ENCODE measurements around the gene RAP1GAP2. TPM values are rescaled to one million over a fixed set of nuclear protein-coding genes. Genes with fewer than 3 reads are reported as not detected.
A peak's percentile ranks its signal among the peaks of the same experiment; 100 is the strongest.

Gene RAP1GAP2
- polyA plus RNA-seq, 3 donors = 1.5 to 48.4 (median 6.1) TPM

- Histone ChIP-seq H3K9ac (ENCODE audit: insufficient read depth, low read length, poor library complexity, severe bottlenecking) (no peak overlapping the region), H3K79me2 (ENCODE audit: insufficient read depth, low read length) (peaks cover 41% of the 10 kb centered on the region), H3K36me3 (replicated peaks in 1 of 2; ENCODE audit: control insufficient read depth in 1 of 2, insufficient read depth in 2 of 2, low read length in 2 of 2) (peaks cover 51 to 72% of the 10 kb centered on the region in 2 donors), H3K27me3 (ENCODE audit: control insufficient read depth in 2 of 2, insufficient read depth in 2 of 2, low read length in 2 of 2) (no peaks in the 10 kb centered on the region), H3K9me3 (replicated peaks in 1 of 2; ENCODE audit: control insufficient read depth in 1 of 2, insufficient read depth in 1 of 2, low read length in 2 of 2) (peaks cover 0 to 5% of the 10 kb centered on the region in 2 donors), H2AFZ (ENCODE audit: insufficient read depth, low read depth, low read length, poor library complexity, severe bottlenecking) (no peak overlapping the region), H3K4me1 (ENCODE audit: control insufficient read depth in 1 of 2, insufficient read depth in 2 of 2, low read length in 2 of 2) (no peaks in the 10 kb centered on the region), H3K4me3 (replicated peaks in 1 of 3; ENCODE audit: low read depth in 2 of 3, low read length in 3 of 3) (no peak overlapping the region), H3K4me2 (replicated peaks; ENCODE audit: extremely low read depth, low read length, poor library complexity, severe bottlenecking) (no peak overlapping the region), H3K27ac (ENCODE audit: low read depth in 1 of 2, low read length in 2 of 2) (no peak overlapping the region), H4K20me1 (ENCODE audit: insufficient read depth, low read length) (peaks cover 98% of the 10 kb centered on the region)
- WGBS (ENCODE audit: insufficient coverage) = 87% methylated on average over 10 of the region's 16 CpGs
- intact Hi-C loops (cut with micrococcal nuclease) = no loop called here
- no peak for TF ChIP-seq CTCF (IDR thresholded peaks at IDR 0.05)
- Mint-ChIP-seq H3K36me3 (peaks cover 49 to 73% of the 10 kb centered on the region in 2 donors), H3K27me3 (ENCODE audit: low read depth in 3 of 3) (peaks cover 0 to 6% (median 2%) of the 10 kb centered on the region in 3 donors), H3K9me3 (peaks cover 1 to 7% (median 5%) of the 10 kb centered on the region in 7 donors), H3K4me3 (no peak overlapping the region), H3K4me1 (peaks cover 15% of the 10 kb centered on the region), H3K27ac (peak overlapping the region in 1 of 7 donors; percentile 64)
- DNase-seq = no peak
These were observed 107.9 kb downstream of the RAP1GAP2 start for GRCh38 chr17:2904135-2904534.

- peaks cover 58 to 85% of the 10 kb centered on the region in 2 donors for H3K36me3 Mint-ChIP-seq
- no peak overlapping the region for H3K4me3 ChIP-seq (replicated peaks in 1 of 3; ENCODE audit: low read depth in 2 of 3, low read length in 3 of 3)
- H3K4me1 Mint-ChIP-seq = peaks cover 15% of the 10 kb centered on the region
- H4K20me1 ChIP-seq (ENCODE audit: insufficient read depth, low read length) = peaks cover 100% of the 10 kb centered on the region
- H3K27me3 Mint-ChIP-seq (ENCODE audit: low read depth in 3 of 3) = peaks cover 0 to 6% (median 2%) of the 10 kb centered on the region in 3 donors
- no peak for DNase-seq
- H3K4me3 Mint-ChIP-seq = no peak overlapping the region
- H3K4me2 ChIP-seq (replicated peaks; ENCODE audit: extremely low read depth, low read length, poor library complexity, severe bottlenecking) = no peak overlapping the region
- H3K27ac ChIP-seq (ENCODE audit: low read depth in 1 of 2, low read length in 2 of 2) = no peak overlapping the region
- H3K4me1 ChIP-seq (ENCODE audit: control insufficient read depth in 1 of 2, insufficient read depth in 2 of 2, low read length in 2 of 2) = no peaks in the 10 kb centered on the region
- H3K9me3 ChIP-seq (replicated peaks in 1 of 2; ENCODE audit: control insufficient read depth in 1 of 2, insufficient read depth in 1 of 2, low read length in 2 of 2) = peaks cover 0 to 5% of the 10 kb centered on the region in 2 donors
- no peak overlapping the region for H3K9ac ChIP-seq (ENCODE audit: insufficient read depth, low read length, poor library complexity, severe bottlenecking)
- peaks cover 58 to 83% of the 10 kb centered on the region in 2 donors for H3K36me3 ChIP-seq (replicated peaks in 1 of 2; ENCODE audit: control insufficient read depth in 1 of 2, insufficient read depth in 2 of 2, low read length in 2 of 2)
- H3K27ac Mint-ChIP-seq = peak overlapping the region in 5 of 7 donors; percentile 25 to 86 (median 81)
- peaks cover 33% of the 10 kb centered on the region for H3K79me2 ChIP-seq (ENCODE audit: insufficient read depth, low read length)
- H2AFZ ChIP-seq (ENCODE audit: insufficient read depth, low read depth, low read length, poor library complexity, severe bottlenecking) = no peak overlapping the region
- TF ChIP-seq CTCF (IDR thresholded peaks at IDR 0.05) = no peak
- H3K27me3 ChIP-seq (ENCODE audit: control insufficient read depth in 2 of 2, insufficient read depth in 2 of 2, low read length in 2 of 2) = no peaks in the 10 kb centered on the region
- peaks cover 1 to 7% (median 5%) of the 10 kb centered on the region in 7 donors for H3K9me3 Mint-ChIP-seq
- WGBS (ENCODE audit: insufficient coverage) = 4% methylated on average over 8 of the region's 13 CpGs
- intact Hi-C loops (cut with micrococcal nuclease) = no loop called here
These were observed 109.0 kb downstream of the RAP1GAP2 start for GRCh38 chr17:2905269-2905668.

All from CD14-positive monocyte (primary cell).